Prostate gland (tissue), 2 donors: Measurements from ENCODE around the gene HS3ST3A1.
A peak's percentile ranks its signal among the peaks of the same experiment; 100 is the strongest.

Experiments used
- CTCF ChIP-seq, 4 experiments: fragments of 200-600 bp in 2 of 4; fragments of 450-650 bp in 2 of 4; sonication (generic) in 2 of 4; IDR thresholded peaks; 1 replicate in 3 of 4; 2 replicates in 1 of 4; pipeline ENCODE4 v1.5.1; 2016 to 2019; ENCODE audit warnings: antibody characterized with exemption in 4 of 4, mild to moderate bottlenecking in 2 of 4, moderate library complexity in 2 of 4
- POLR2A ChIP-seq: fragments of 450-650 bp; IDR thresholded peaks from one replicate; pipeline ENCODE4 v1.6.1; 2016; ENCODE audit warnings: antibody characterized with exemption, mild to moderate bottlenecking
- POLR2AphosphoS5 ChIP-seq: sonication (generic); formaldehyde crosslinking; IDR thresholded peaks from one replicate; pipeline ENCODE4 v1.6.1; 2017; ENCODE audit warnings: antibody characterized with exemption

GRCh38 chr17:13601776-13602551, at the start of gene HS3ST3A1:
- TF ChIP-seq CTCF (IDR thresholded peaks at IDR 0.05) (no peak), POLR2AphosphoS5 (peak; percentile 8), POLR2A (no peak)
